Measurements from ENCODE around the gene TBX1. TPM values are rescaled to one million over a fixed set of nuclear protein-coding genes. Genes with fewer than 3 reads are reported as not detected.
A peak's percentile ranks its signal among the peaks of the same experiment; 100 is the strongest.

Gene TBX1
- total RNA-seq, 1 donor from 2014 or later = 5.9 TPM

- H3K4me3 Mint-ChIP-seq (ENCODE audit: low read depth) = no peak overlapping the region
- peaks cover 9% of the 10 kb centered on the region for H3K4me1 Mint-ChIP-seq (ENCODE audit: low read depth)
- peaks cover 37% of the 10 kb centered on the region for H3K27me3 Mint-ChIP-seq
- no peaks in the 10 kb centered on the region for H3K36me3 Mint-ChIP-seq (ENCODE audit: insufficient read depth)
- no peak overlapping the region for H3K27ac Mint-ChIP-seq
- DNase-seq (ENCODE audit: low spot score, unreplicated experiment) = no peak
- no peaks in the 10 kb centered on the region for H3K9me3 Mint-ChIP-seq (ENCODE audit: low read depth)
- no peak for TF ChIP-seq CTCF (IDR thresholded peaks at IDR 0.05; ENCODE audit: unreplicated experiment)
Observed at GRCh38 chr22:19749876-19750275, 10.7 kb upstream of the TBX1 start.

- H3K36me3 Mint-ChIP-seq (ENCODE audit: insufficient read depth) = no peaks in the 10 kb centered on the region
- H3K27ac Mint-ChIP-seq = no peak overlapping the region
- no peak for TF ChIP-seq CTCF (IDR thresholded peaks at IDR 0.05; ENCODE audit: unreplicated experiment)
- no peaks in the 10 kb centered on the region for H3K9me3 Mint-ChIP-seq (ENCODE audit: low read depth)
- H3K4me3 Mint-ChIP-seq (ENCODE audit: low read depth) = no peak overlapping the region
- peaks cover 10% of the 10 kb centered on the region for H3K4me1 Mint-ChIP-seq (ENCODE audit: low read depth)
- DNase-seq (ENCODE audit: low spot score, unreplicated experiment) = no peak
- H3K27me3 Mint-ChIP-seq = peaks cover 43% of the 10 kb centered on the region
Observed at GRCh38 chr22:19750507-19751490, 9.8 kb upstream of the TBX1 start.

GRCh38 chr22:19751497-19752245, 8.9 kb upstream of the TBX1 start:
- H3K9me3 Mint-ChIP-seq (ENCODE audit: low read depth) = no peaks in the 10 kb centered on the region
- no peak overlapping the region for H3K4me3 Mint-ChIP-seq (ENCODE audit: low read depth)
- no peak for DNase-seq (ENCODE audit: low spot score, unreplicated experiment)
- H3K27me3 Mint-ChIP-seq = peaks cover 50% of the 10 kb centered on the region
- no peak for TF ChIP-seq CTCF (IDR thresholded peaks at IDR 0.05; ENCODE audit: unreplicated experiment)
- H3K36me3 Mint-ChIP-seq (ENCODE audit: insufficient read depth) = no peaks in the 10 kb centered on the region
- no peak overlapping the region for H3K27ac Mint-ChIP-seq
- H3K4me1 Mint-ChIP-seq (ENCODE audit: low read depth) = peaks cover 11% of the 10 kb centered on the region

- no peaks in the 10 kb centered on the region for H3K36me3 Mint-ChIP-seq (ENCODE audit: insufficient read depth)
- H3K4me1 Mint-ChIP-seq (ENCODE audit: low read depth) = peaks cover 11% of the 10 kb centered on the region
- no peak for DNase-seq (ENCODE audit: low spot score, unreplicated experiment)
- H3K27me3 Mint-ChIP-seq = peaks cover 59% of the 10 kb centered on the region
- H3K27ac Mint-ChIP-seq = no peak overlapping the region
- H3K4me3 Mint-ChIP-seq (ENCODE audit: low read depth) = no peak overlapping the region
- TF ChIP-seq CTCF (IDR thresholded peaks at IDR 0.05; ENCODE audit: unreplicated experiment) = peak; percentile 17
- H3K9me3 Mint-ChIP-seq (ENCODE audit: low read depth) = no peaks in the 10 kb centered on the region
Observed at GRCh38 chr22:19753090-19753842, 7.3 kb upstream of the TBX1 start.

Measured in progenitor cell of endocrine pancreas (in vitro differentiated cells).